ENCODE results near the gene SMYD3. TPM values are rescaled to one million over a fixed set of nuclear protein-coding genes. Genes with fewer than 3 reads are reported as not detected.

The SMYD3 gene
- total RNA-seq, 2 donors from 2014 or later, result 13.5 to 20.8 TPM

DNA sequence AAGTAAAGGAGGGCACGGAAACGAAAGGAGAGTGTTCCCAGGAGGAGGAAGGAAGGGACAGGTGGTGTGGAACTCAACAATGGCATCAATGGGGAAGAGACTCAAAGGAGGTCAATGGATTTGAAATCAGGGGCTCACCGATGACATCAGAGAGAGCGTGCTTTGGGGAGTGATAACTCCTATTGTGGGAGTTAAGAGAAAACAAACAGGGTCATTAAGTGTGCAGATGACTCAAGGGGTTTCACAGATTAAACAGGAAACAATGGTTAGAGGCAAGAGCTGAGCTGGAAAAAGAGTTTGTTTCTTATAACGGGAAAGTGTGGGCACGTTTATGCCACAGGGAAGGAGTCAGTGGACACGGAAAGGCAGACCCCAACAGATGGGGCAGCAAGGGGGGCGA is 629.1 kb downstream of the SMYD3 start:
- TF ChIP-seq, protein P1, sequence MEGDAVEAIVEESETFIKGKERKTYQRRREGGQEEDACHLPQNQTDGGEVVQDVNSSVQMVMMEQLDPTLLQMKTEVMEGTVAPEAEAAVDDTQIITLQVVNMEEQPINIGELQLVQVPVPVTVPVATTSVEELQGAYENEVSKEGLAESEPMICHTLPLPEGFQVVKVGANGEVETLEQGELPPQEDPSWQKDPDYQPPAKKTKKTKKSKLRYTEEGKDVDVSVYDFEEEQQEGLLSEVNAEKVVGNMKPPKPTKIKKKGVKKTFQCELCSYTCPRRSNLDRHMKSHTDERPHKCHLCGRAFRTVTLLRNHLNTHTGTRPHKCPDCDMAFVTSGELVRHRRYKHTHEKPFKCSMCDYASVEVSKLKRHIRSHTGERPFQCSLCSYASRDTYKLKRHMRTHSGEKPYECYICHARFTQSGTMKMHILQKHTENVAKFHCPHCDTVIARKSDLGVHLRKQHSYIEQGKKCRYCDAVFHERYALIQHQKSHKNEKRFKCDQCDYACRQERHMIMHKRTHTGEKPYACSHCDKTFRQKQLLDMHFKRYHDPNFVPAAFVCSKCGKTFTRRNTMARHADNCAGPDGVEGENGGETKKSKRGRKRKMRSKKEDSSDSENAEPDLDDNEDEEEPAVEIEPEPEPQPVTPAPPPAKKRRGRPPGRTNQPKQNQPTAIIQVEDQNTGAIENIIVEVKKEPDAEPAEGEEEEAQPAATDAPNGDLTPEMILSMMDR (IDR thresholded peaks at IDR 0.05), result no peak
- no peak for TF ChIP-seq POLR2A (IDR thresholded peaks at IDR 0.05)
- no peaks in the 10 kb centered on the region for H3K9me3 ChIP-seq
- no peaks in the 10 kb centered on the region for H3K27me3 ChIP-seq
- DNase-seq (no peak), ATAC-seq (no peak)
- 76 to 81% methylated on average over 8 of the region's 8 CpGs for WGBS, 2 donors
- intact Hi-C loops (cut with DNase I), result no loop called here
- no peaks in the 10 kb centered on the region for H3K4me1 ChIP-seq
- no peak overlapping the region for H3K27ac ChIP-seq
- H3K36me3 ChIP-seq (replicated peaks in 1 of 2; ENCODE audit: insufficient read depth in 1 of 2, low read depth in 2 of 2), result no peaks in the 10 kb centered on the region
- no peak overlapping the region for H3K4me3 ChIP-seq

DNA sequence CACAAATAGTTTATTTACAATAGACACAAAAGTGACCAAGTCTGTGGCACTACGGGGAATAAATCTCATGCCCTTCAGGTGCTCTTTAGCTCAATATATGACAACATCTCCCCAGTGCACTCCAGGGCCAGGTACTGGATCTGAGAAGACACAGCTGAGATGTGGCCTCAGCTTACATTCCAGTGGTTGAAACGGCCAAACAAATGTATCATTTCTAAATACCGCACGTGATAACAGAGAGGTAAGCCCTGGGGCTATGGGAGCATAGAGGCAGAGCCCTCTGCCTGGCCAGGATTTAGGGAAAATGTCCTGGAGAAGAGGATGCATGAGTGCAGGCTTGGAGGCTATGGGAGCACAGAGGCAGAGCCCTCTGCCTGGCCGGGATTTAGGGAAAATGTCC is 630.5 kb downstream of the SMYD3 start:
- H3K27ac ChIP-seq, result no peak overlapping the region
- H3K4me1 ChIP-seq, result no peaks in the 10 kb centered on the region
- no peaks in the 10 kb centered on the region for H3K9me3 ChIP-seq
- ATAC-seq, result no peak
- no peak overlapping the region for H3K4me3 ChIP-seq
- no peaks in the 10 kb centered on the region for H3K27me3 ChIP-seq
- intact Hi-C loops (cut with DNase I), result no loop called here
- 69 to 78% methylated on average over 5 of the region's 5 CpGs for WGBS, 2 donors
- no peaks in the 10 kb centered on the region for H3K36me3 ChIP-seq (replicated peaks in 1 of 2; ENCODE audit: insufficient read depth in 1 of 2, low read depth in 2 of 2)
- TF ChIP-seq POLR2A (IDR thresholded peaks at IDR 0.05), result no peak
- TF ChIP-seq, protein P1 (IDR thresholded peaks at IDR 0.05), result no peak
- DNase-seq, result no peak

DNA sequence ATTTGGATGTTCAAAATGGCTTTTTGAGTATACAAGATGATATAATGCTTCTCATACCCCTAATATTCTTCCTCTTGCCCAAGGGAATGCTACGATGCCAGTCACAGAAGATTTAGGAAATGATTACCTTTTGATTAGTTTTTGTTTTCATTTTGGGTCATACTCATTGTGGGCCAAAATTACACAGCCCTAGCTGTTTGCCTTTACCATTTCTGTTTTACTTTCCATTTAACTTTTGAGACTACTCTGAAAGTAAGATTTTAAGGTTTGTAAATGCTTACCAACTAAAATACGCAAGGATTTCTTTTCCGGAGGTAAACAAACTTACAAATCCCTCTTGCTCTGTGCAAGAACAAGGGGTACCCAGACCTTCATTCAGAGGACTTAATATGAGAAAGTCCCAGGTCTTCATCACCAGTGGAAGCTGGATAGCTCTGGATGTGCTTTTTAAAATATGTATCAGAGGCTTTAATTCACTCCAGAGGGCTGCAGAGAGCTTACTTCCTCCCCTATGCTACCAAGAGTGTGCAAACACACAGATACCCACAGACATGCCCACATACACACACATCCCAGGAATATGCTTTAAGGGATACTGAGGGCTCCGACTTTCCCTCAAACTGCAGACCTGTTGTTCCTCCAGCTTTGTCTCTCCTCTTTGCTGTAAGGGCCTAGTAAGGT is 631.4 kb downstream of the SMYD3 start:
- DNase-seq (no peak), ATAC-seq (no peak)
- intact Hi-C loops (cut with DNase I), result no loop called here
- no peak for TF ChIP-seq POLR2A (IDR thresholded peaks at IDR 0.05)
- TF ChIP-seq, protein P1 (IDR thresholded peaks at IDR 0.05), result no peak
- H3K9me3 ChIP-seq, result no peaks in the 10 kb centered on the region
- H3K4me1 ChIP-seq, result no peaks in the 10 kb centered on the region
- WGBS, 2 donors, result 64 to 74% methylated on average over 4 of the region's 4 CpGs
- H3K27ac ChIP-seq, result peak overlapping the region in 1 of 4 donors; percentile 3
- H3K4me3 ChIP-seq, result no peak overlapping the region
- no peaks in the 10 kb centered on the region for H3K27me3 ChIP-seq
- H3K36me3 ChIP-seq (replicated peaks in 1 of 2; ENCODE audit: insufficient read depth in 1 of 2, low read depth in 2 of 2), result no peaks in the 10 kb centered on the region

DNA sequence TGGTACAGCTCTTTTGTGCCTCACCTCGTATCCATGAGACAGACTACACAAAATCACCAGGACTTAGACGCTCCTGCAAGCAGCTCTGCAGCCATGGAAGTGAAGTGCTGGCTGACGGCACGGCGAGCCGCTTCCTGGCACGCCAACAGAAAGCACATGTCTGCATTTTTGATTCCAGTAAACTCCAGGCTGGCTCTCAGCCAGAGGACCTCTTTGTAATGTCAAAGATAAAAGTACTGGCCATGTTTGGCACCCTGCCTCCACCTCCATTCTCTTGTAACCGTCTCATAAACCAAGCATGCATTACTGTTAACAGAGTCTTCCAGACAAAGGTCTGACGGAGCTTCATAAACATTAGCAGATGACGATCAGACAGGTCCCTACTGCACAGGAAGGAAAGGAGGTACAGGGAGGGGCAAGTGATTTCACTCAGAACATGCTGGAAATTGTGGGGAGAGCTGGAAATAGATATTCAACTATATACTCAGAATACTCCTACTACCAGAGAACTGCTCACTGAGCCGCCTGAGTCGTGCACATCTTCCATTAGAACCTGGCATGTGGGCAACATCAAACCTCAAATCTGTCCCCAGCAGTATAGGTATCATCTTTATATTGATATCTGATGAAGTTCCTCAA is 632.0 kb downstream of the SMYD3 start:
- Histone ChIP-seq H3K9me3 (no peaks in the 10 kb centered on the region), H3K4me1 (no peaks in the 10 kb centered on the region), H3K36me3 (replicated peaks in 1 of 2; ENCODE audit: insufficient read depth in 1 of 2, low read depth in 2 of 2) (no peaks in the 10 kb centered on the region), H3K4me3 (no peak overlapping the region), H3K27me3 (no peaks in the 10 kb centered on the region), H3K27ac (peak overlapping the region in 1 of 4 donors; percentile 24)
- no peak for TF ChIP-seq POLR2A (IDR thresholded peaks at IDR 0.05)
- TF ChIP-seq, protein P1 (IDR thresholded peaks at IDR 0.05), result no peak
- ATAC-seq (peak; percentile 50), DNase-seq (peak; percentile 51 to 80 (median 67))
- intact Hi-C loops (cut with DNase I), result no loop called here
- 28 to 37% methylated on average over 12 of the region's 12 CpGs for WGBS, 2 donors
